HG02973 (cell line): ENCODE data around the gene BCL2L2.

Experiments used
- ATAC-seq: cut with Tn5 transposase; IDR thresholded peaks from one replicate; pipeline ENCODE4 v1.9.1; 2021; ENCODE audit warnings: moderate library complexity; ENCODE audit not compliant: unreplicated experiment

BCL2L2 gene

DNA sequence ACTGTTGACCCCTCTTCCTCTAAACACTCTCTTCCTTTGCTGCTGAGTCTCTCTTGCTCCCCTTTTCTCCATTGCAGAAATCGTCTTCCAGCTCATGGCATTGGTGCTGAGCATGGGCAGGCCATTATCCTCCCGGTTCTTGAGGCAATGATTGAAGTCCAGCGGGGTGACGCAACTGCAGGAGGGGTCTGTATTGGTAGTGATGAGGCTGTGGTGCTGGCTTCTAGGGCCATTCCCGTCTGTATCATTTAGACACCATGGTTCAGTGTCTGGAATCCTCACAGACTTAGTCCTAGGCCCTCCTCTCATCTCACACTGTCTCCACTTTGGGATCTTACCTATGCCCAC, 46.8 kb downstream of the BCL2L2 start:
- ATAC-seq = no peak

DNA sequence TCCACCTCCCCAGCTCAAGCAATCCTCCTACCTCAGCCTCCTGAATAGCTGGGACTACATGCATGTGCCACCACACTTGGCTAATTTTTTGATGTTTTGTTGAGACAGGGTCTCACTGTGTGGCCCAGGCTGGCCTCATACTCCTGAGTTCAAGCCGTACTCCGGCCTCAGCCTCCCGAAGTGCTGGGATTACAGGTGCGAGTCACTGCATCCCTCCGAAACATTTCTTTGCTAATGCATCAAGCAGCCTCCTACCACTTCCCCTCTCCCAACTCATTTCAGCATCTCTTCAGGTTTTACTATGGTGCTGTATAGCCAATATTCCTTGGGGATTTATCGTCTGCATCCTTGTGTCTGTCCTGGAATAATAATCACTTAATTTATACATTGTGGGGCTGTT, 48.4 kb downstream of the BCL2L2 start:
- no peak for ATAC-seq

DNA sequence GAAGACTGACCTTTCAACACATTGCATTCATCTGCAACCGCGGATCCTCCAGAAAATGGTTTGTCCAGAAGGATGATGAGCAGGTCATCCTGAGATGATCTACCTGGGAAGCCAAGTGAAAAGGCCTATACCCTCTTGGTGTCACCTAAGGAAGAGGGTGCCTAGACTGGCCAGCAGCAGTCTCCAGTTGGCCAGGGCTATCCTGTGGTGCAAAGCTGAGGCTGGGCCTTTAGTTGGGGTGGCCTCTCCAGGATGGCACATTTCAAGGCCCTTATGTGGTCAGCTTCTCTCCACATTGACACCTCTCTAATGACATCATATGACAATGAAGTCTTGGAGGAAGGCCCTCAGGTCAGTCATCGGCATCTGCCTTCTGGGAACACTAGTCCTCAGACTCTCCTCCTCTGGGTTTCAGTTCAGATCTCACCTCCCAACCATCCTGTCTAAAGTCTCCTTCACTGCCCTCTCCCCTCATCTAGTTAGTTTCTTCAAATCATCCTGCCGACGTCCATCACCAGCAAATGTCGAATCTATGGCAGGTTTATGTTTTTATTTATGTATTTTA, 49.3 kb downstream of the BCL2L2 start:
- no peak for ATAC-seq

DNA sequence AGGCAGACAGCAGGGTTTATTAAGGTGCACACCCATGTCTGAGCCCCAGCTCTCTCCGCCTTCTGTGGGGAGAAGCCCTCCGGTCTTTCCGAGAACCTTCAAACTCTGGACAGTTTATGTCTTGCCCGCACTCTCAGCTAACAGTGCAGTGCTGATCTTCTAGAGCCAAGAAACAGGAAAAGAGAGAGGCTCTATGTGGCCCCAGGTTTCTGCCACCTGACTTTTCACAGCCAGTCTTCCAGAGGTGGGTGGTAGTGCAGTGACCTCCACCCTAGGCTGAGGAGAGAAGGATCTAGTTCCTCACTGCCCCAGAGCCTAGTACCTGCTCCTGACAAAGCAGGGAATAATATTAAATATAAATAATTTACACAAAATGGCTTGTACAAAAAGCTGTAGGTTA, 50.0 kb downstream of the BCL2L2 start:
- ATAC-seq = no peak

DNA sequence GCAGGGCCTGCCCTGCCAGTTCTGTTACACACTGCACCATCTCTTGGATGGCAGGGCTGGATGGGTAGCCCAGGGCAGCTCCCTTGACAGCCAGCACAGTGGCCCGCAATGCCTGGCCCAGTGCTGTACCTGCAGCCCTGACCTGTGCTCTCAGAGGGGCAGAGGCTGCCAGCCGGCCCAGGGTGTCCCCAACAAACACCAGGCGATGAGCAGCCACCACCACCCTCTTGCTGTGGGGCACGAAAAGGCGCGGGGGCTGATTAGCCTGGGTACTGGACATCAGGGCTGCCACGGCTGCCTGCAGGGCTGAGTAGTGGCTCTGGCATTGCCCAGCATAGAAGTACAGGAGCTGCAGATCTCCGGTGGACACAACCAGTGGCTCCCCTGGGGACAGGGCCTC, 50.6 kb downstream of the BCL2L2 start:
- ATAC-seq = no peak

DNA sequence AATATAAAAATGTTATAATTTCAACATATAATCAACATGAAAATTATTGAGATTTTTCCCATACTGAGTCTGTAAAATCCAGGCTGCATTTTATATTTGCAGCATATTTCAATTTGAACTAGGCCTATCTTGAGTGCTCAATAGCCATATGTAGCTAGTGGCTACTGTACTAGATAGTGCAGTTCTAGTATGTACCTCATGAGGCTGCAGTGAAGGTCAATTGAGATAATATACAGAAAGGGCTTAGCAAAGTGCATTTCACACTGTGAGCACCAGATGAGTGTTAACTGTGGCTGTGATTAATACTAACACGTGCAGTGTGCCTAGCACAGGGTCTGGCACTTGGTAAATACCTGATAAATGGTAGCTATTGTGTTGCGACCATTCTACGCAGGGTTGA, 51.4 kb downstream of the BCL2L2 start:
- no peak for ATAC-seq

DNA sequence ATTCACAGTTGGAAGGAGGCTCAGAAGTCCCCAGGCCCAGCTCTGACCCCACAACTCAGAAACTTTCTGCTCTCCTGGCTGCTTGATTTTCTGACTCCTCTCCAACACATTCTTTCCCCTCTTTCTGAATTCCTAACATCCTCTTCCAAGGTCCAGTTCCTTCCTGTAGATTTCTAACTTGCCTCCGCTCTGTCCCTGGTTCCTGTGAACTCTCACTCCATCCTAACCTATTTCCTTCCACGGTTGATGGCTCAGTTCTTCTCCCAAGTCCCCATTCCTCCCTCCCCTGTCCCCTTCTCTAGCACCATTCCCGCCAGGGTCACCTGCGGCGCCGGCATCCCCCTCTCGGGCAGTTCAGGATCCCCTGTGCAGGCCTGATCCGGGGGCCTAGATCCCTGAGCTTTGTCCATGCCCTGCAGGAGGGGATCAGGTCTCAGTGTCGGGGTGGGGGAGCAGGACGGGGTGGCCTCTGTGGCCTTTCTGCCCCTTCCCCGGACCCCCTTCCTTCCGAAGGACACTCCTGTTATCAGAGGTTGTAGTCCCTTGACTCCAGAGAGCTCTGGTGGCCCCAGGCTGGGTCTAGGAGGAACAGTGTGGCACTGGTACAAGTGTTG, 52.0 kb downstream of the BCL2L2 start:
- no peak for ATAC-seq

DNA sequence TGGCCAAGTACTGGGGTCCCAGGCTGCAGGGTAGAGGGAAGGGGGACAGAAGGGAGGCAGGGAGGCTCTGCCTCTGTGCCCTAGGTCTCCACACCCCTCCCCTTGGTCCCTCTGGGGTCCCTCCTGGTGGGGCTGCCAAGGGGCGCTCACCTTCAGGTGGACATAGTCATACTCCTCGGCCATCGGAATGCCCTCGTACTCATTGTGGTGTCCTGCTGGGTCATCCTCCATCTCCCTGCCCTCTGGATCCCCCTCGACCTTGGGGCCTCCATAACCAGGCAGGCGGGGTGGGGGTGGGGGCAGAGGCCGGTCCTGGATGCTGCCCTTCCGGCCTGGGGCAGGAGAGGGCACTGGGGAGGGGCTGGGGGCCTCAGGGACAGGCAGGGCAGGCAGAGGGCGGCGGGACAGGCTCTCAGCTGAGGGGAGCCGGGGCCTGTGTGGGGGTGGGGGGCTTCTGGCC, 52.6 kb downstream of the BCL2L2 start:
- no peak for ATAC-seq

DNA sequence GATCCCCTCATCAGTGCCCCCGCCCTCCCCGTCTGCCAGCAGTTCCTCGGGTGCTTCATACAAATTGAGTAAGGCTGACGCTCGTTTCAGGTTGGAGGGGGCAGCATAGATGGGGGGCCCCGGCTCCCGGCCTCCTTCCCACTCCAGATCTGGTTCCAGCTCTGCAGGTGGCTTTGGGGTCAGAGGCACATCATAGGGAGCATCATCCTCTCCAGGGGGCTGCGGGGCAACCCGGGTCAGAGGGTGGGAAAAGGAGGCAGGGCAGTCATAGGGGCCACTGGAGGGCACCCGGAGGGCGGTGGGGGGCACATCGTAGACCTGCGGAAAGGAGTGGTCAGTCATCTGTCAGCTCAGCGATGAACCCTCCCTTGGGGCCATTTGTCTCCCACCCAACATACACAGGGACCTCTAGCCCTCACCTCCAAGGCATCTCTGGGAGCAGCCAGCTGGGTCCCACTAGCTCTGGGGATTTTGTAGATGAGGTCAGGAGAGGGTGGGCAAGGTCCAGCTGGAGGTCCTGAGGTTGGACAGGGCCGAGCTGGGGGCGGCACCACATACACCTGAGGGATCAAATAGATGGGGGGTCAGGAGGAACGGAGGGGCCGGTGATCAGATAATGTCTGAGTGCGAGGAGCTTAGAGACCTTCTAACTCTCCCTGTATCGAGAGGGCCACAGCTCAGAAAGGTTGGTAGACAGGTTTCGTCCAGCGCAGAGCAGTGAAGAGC, 53.3 kb downstream of the BCL2L2 start:
- no peak for ATAC-seq

DNA sequence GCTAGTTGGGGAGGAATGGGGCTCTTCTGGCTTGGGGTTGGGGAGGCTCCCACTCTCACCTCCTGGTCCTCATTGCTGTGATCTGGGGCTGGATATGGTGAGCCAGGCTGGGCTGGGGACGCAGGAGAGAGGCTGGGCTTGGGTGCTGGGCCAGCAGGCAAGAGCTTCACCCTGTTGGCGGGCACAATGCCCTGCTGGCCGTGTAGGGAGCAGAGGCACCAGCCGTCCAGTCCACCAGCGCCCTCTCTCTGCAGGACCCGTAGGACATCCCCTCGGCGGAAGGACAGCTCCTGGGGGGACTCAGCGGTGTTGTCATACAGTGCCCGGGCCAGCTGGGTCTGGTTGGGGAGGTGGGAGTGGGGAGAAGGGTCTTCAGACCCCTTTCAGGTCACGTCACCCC, 53.9 kb downstream of the BCL2L2 start:
- no peak for ATAC-seq

DNA sequence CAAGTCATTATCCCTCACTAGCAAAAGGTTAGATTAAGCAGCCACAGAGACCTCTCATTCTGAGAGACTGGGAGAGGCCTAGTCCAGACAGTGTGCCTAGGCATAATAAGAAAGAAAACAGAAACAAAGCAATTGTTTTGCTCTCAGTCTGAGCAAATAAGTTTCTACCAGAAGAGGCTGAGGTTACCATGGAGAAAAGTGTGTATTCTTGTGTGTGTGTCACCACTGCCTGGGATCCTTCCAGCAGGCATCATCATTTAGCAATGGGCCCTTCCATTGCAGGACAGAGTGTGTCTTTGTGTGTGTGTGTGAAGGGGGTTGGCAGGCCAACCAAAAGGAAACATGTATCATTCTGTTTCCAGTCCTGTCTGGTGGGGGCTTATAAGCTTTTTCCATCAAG, 54.7 kb downstream of the BCL2L2 start:
- no peak for ATAC-seq
